SH-SY5Y (cell line): ENCODE data around the gene MEIS2.

Experiments
- GATA2 ChIP-seq: IDR thresholded peaks from 2 replicates; pipeline ENCODE4 v1.6.1; 2011; ENCODE audit warnings: mild to moderate bottlenecking, low read depth, low read length
- GATA3 ChIP-seq: IDR thresholded peaks from 2 replicates; pipeline ENCODE4 v1.6.1; 2011; ENCODE audit warnings: low read depth, mild to moderate bottlenecking, low read length, moderate library complexity

GRCh38 chr15:36894075-36894474, 206.3 kb downstream of the MEIS2 start:
- no peak for TF ChIP-seq GATA3
- no peak for TF ChIP-seq GATA2
